Transverse colon (tissue), 4 donors: ENCODE results near the gene NFE2L3.

Experiments used
- POLR2A ChIP-seq: fragments of 450-650 bp; IDR thresholded peaks from one replicate; pipeline ENCODE4 v1.6.1; 2016; ENCODE audit warnings: antibody characterized with exemption, mild to moderate bottlenecking, moderate library complexity
- POLR2AphosphoS5 ChIP-seq, 3 donors: sonication (generic); formaldehyde crosslinking; IDR thresholded peaks; one replicate each; pipeline ENCODE4 v1.6.1; 2016; ENCODE audit warnings: antibody characterized with exemption in 3 of 3
- TF ChIP-seq, protein P1 (sequence below), 5 experiments: fragments of 200-600 bp in 3 of 5; fragments of 450-650 bp in 2 of 5; sonication (generic) in 3 of 5; IDR thresholded peaks; 1 replicate in 2 of 5; 2 replicates in 3 of 5; pipeline ENCODE4 v1.5.1; 2016 to 2017; ENCODE audit warnings: antibody characterized with exemption in 5 of 5, inconsistent platforms in 3 of 5, mild to moderate bottlenecking in 2 of 5, moderate library complexity in 1 of 5

DNA sequence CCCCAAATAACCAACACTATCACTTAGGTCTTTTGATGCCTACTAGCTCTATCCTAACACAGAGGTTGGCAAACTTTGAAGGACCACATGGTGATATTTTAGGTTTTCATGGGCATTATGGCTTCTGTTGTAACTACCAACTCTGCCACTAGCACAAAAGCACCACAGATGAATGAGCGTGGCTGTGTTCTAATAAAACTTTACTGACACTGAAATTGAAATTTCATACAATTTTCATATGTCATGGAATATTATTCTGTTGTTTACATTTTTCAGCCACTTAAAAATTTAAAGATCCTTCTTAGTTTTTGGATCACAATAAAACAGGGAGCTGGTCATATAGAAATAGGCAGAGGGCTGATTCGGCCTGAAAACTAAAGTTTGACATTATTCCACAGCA lies 76.0 kb downstream of the NFE2L3 start:
- TF ChIP-seq, protein P1, sequence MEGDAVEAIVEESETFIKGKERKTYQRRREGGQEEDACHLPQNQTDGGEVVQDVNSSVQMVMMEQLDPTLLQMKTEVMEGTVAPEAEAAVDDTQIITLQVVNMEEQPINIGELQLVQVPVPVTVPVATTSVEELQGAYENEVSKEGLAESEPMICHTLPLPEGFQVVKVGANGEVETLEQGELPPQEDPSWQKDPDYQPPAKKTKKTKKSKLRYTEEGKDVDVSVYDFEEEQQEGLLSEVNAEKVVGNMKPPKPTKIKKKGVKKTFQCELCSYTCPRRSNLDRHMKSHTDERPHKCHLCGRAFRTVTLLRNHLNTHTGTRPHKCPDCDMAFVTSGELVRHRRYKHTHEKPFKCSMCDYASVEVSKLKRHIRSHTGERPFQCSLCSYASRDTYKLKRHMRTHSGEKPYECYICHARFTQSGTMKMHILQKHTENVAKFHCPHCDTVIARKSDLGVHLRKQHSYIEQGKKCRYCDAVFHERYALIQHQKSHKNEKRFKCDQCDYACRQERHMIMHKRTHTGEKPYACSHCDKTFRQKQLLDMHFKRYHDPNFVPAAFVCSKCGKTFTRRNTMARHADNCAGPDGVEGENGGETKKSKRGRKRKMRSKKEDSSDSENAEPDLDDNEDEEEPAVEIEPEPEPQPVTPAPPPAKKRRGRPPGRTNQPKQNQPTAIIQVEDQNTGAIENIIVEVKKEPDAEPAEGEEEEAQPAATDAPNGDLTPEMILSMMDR (IDR thresholded peaks at IDR 0.05) = no peak
- TF ChIP-seq POLR2A (no peak), POLR2AphosphoS5 (IDR thresholded peaks at IDR 0.05) (no peak)
